ENCODE results near the gene TMEM165. TPM values are rescaled to one million over a fixed set of nuclear protein-coding genes. Genes with fewer than 3 reads are reported as not detected.
A peak's percentile ranks its signal among the peaks of the same experiment; 100 is the strongest.

Gene TMEM165
- total and polyA plus RNA-seq, 9 of the 15 experiments (the other 6 are each of a cell fraction or from before 2014, with no cell fraction given) = 21.3 to 145 (median 96.8) TPM

- no peak; the same call in 1 of the 2 replicates for TF ChIP-seq ZBTB40 (IDR thresholded peaks at IDR 0.05)
- TF ChIP-seq ZBTB40 (CRISPR knock-in tag; IDR thresholded peaks at IDR 0.05) = no peak
- TF ChIP-seq, protein P1, sequence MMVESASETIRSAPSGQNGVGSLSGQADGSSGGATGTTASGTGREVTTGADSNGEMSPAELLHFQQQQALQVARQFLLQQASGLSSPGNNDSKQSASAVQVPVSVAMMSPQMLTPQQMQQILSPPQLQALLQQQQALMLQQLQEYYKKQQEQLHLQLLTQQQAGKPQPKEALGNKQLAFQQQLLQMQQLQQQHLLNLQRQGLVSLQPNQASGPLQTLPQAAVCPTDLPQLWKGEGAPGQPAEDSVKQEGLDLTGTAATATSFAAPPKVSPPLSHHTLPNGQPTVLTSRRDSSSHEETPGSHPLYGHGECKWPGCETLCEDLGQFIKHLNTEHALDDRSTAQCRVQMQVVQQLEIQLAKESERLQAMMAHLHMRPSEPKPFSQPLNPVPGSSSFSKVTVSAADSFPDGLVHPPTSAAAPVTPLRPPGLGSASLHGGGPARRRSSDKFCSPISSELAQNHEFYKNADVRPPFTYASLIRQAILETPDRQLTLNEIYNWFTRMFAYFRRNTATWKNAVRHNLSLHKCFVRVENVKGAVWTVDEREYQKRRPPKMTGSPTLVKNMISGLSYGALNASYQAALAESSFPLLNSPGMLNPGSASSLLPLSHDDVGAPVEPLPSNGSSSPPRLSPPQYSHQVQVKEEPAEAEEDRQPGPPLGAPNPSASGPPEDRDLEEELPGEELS (CRISPR knock-in tag; IDR thresholded peaks at IDR 0.05; ENCODE audit: borderline replicate concordance) = peak; percentile 93
- peak; percentile 46; the same call in 1 of the 2 replicates for TF ChIP-seq RREB1 (CRISPR knock-in tag; IDR thresholded peaks at IDR 0.05)
- peak; percentile 64; the same call in 1 of the 2 replicates for TF ChIP-seq FOXP1 (CRISPR knock-in tag; IDR thresholded peaks at IDR 0.05)
- no peak for TF ChIP-seq NCOA4 (IDR thresholded peaks at IDR 0.05; ENCODE audit: partially characterized antibody)
- no peak for TF ChIP-seq MEIS2 (IDR thresholded peaks at IDR 0.05; ENCODE audit: partially characterized antibody)
- TF ChIP-seq NUFIP1 (IDR thresholded peaks at IDR 0.05; ENCODE audit: partially characterized antibody) = no peak
- no peak for TF ChIP-seq FOXJ2 (tag; IDR thresholded peaks at IDR 0.05)
- no peak for TF ChIP-seq LARP7 (IDR thresholded peaks at IDR 0.05)
Measured at GRCh38 chr4:55395529-55396307, at the start of gene TMEM165 (continued).
